Naive thymus-derived CD4-positive, alpha-beta T cell (primary cell): ENCODE data around the gene DNMT3A. TPM values are rescaled to one million over a fixed set of nuclear protein-coding genes. Genes with fewer than 3 reads are reported as not detected.
A peak's percentile ranks its signal among the peaks of the same experiment; 100 is the strongest.

Source experiments
- ATAC-seq: fragments of 150-1000 bp; cut with Tn5 transposase; 2 replicates; pipeline ENCODE4 v1.10.0; 2021; ENCODE audit warnings: mild to moderate bottlenecking, moderate library complexity
- CTCF ChIA-PET: fragments of 350-600 bp; sonication (Branson Sonifier 250); formaldehyde crosslinking; loops from one replicate; lab custom pipeline; 2021; ENCODE audit warnings: antibody characterized with exemption; lab: Charles Lee
- POLR2A ChIA-PET: fragments of 350-600 bp; sonication (Branson Sonifier 250); formaldehyde crosslinking; loops from one replicate; lab custom pipeline; 2021; ENCODE audit warnings: antibody characterized with exemption, inconsistent platforms; lab: Charles Lee
- DNase-seq, 9 donors: peaks; one replicate each; pipeline versions ENCODE4 v3.0.0 to v3.0.0-alpha.2; 2020 to 2022; ENCODE audit warnings: mixed read lengths in 1 of 9
- H3K27ac ChIP-seq: one replicate; pipeline ENCODE4 v1.7.0; 2013; ENCODE audit warnings: mild to moderate bottlenecking, low read depth, low read length, moderate library complexity
- H3K27me3 ChIP-seq, 2 donors: one replicate each; pipeline ENCODE4 v1.7.0; 2013; ENCODE audit warnings: low read length in 2 of 2, mild to moderate bottlenecking in 2 of 2, moderate library complexity in 2 of 2; ENCODE audit not compliant: control insufficient read depth in 2 of 2, insufficient read depth in 2 of 2
- H3K36me3 ChIP-seq, 3 experiments: 1 replicate in 2 of 3; 2 replicates in 1 of 3; pipeline ENCODE4 v1.7.0; 2013; ENCODE audit warnings: low read length in 3 of 3, mild to moderate bottlenecking in 3 of 3, moderate library complexity in 1 of 3; ENCODE audit not compliant: insufficient read depth in 3 of 3, control insufficient read depth in 2 of 3
- H3K4me1 ChIP-seq, 2 donors: one replicate each; pipeline ENCODE4 v1.7.0; 2013; ENCODE audit warnings: low read length in 2 of 2, mild to moderate bottlenecking in 2 of 2, moderate library complexity in 1 of 2; ENCODE audit not compliant: control insufficient read depth in 2 of 2, insufficient read depth in 2 of 2
- H3K4me3 ChIP-seq: 2 replicates; pipeline ENCODE4 v1.7.0; 2013; ENCODE audit warnings: mild to moderate bottlenecking, low read length
- H3K9me3 ChIP-seq, 3 experiments: 1 replicate in 2 of 3; 2 replicates in 1 of 3; pipeline ENCODE4 v1.7.0; 2013; ENCODE audit warnings: low read length in 3 of 3; ENCODE audit not compliant: control insufficient read depth in 2 of 3
- H3K27ac Mint-ChIP-seq, 9 donors: one replicate each; pipeline ENCODE4 v1.8.0; 2020 to 2022; ENCODE audit warnings: mixed read lengths in 9 of 9, mild to moderate bottlenecking in 8 of 9, moderate library complexity in 5 of 9, inconsistent platforms in 2 of 9
- H3K27me3 Mint-ChIP-seq, 5 donors: one replicate each; pipeline ENCODE4 v1.8.0; 2021 to 2022; ENCODE audit warnings: mixed read lengths in 5 of 5, mild to moderate bottlenecking in 1 of 5
- H3K36me3 Mint-ChIP-seq, 5 donors: one replicate each; pipeline ENCODE4 v1.8.0; 2020 to 2022; ENCODE audit warnings: mixed read lengths in 5 of 5, mild to moderate bottlenecking in 3 of 5, inconsistent platforms in 1 of 5
- H3K4me1 Mint-ChIP-seq, 7 donors: one replicate each; pipeline ENCODE4 v1.8.0; 2020 to 2022; ENCODE audit warnings: mixed read lengths in 7 of 7, mild to moderate bottlenecking in 3 of 7, inconsistent platforms in 1 of 7
- H3K4me3 Mint-ChIP-seq, 10 donors: one replicate each; pipeline ENCODE4 v1.8.0; 2020 to 2022; ENCODE audit warnings: mild to moderate bottlenecking in 10 of 10, mixed read lengths in 10 of 10, moderate library complexity in 6 of 10, inconsistent platforms in 2 of 10
- H3K9me3 Mint-ChIP-seq, 11 donors: one replicate each; pipeline ENCODE4 v1.8.0; 2020 to 2022; ENCODE audit warnings: mixed read lengths in 11 of 11, mild to moderate bottlenecking in 4 of 11, inconsistent platforms in 1 of 11, moderate library complexity in 1 of 11
- intact Hi-C, 2 donors: fragments of 100-400 bp; cut with micrococcal nuclease; formaldehyde crosslinking; loops; one replicate each; pipeline ENCODE4 v1.15.1; 2023
- polyA plus RNA-seq, 2 donors: library from polyadenylated mRNA; unstranded; fragments of 300-500 nt; fragmentation: Illumina TruSeq; gene quantifications; one replicate each; pipeline ENCODE4 v1.2.3, GENCODE V29; 2021
- total RNA-seq, 6 experiments: library from RNA in 5 of 6; stranded (reverse) in 5 of 6; gene quantifications; 1 replicate in 5 of 6; 2 replicates in 1 of 6; pipeline ENCODE4 v1.2.3 and lab custom pipeline; 2021 to 2026

Gene DNMT3A
- total and polyA plus RNA-seq, 7 experiments from 2014 or later, result 19.4 to 117 (median 80.7) TPM

DNA sequence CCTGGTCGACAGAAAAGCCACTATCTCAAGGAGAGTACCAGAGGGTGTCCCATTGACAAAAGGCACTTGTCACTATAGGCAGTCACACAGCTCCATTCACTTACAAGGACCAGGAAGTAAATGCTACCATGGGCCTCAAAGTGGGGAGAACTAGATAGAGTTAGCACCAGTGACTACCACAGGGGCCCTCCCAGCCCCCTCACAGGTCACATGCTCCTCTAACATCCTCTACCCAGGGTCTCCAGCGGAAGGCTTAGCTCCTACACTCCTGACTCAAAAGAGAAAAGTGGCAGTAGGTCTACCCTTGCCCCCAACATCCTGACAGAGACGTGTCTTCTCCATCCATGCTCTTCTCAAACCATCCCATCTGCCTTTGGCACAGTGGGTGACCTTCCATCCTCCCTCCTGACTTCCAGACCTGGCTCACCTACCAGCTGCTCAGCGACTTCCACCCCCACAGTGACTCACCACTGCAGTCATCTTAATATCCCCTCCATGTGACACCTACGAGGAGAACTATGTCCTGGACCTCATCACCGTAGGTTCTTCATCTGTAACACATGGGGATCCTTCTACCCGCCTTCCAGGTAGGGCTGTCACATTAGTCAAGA is 5.6 kb upstream of the DNMT3A start:
- POLR2A ChIA-PET, result interaction anchor here (0.6 to 2.0 kb wide), 3 partner anchors 10 to 74 kb away, joined by 3 to 5 read pairs (median 3); no protein-coding TSS in a partner anchor
- ATAC-seq (no peak), DNase-seq (no peak)

DNA sequence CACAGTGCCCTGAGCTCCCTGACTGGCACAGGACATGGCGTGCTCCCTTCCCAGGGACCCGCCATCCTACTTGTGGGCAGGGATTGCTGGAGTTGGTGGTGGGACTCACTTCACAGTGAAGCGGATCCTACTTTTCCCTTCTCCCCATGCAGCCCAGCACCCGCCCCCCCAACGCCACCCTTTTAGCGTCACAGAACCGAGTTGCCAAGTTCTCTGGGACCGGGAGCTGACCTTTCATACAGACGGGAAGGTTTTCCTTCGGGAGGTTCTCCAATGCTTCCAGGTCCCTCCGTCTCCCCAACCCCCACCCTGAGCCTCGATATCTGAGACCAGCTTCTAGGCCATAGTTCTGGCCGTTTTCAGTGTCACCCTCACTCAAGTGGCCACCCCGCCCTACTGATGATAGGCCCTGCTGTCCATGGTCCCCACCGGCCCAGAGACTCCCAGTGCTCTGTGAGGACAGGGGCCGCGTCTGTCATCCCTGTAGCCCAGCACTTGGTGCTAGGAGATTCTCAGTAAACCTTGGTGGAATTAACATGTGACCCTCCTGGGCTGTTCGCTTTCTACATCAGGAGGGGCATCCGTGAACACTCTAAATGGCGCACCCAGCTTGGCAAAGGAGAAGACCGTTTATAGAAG is 1.6 kb upstream of the DNMT3A start:
- POLR2A ChIA-PET, result interaction anchor here (0.9 to 1.6 kb wide), 8 partner anchors 19 to 70 kb away, joined by 3 to 14 read pairs (median 4); no protein-coding TSS in a partner anchor
- no peak for DNase-seq
- Histone ChIP-seq H3K36me3 (no peaks in the 10 kb centered on the region), H3K9me3 (no peaks in the 10 kb centered on the region), H3K27ac (no peak overlapping the region), H3K4me3 (no peak overlapping the region), H3K27me3 (no peaks in the 10 kb centered on the region), H3K4me1 (peaks cover 5 to 22% of the 10 kb centered on the region in 2 donors)
- H3K4me1 Mint-ChIP-seq, result peaks cover 16 to 31% (median 20%) of the 10 kb centered on the region in 7 donors
- intact Hi-C loops, result loop anchor here (5.0 to 10.0 kb wide), 2 partner anchors 331 to 534 kb away; partner anchors contain the start of genes ASXL2 (in 1 of the 2) and DTNB (in 1 of the 2)
- CTCF ChIA-PET, result interaction anchor here (0.8 to 2.8 kb wide), 5 partner anchors 11 to 33 kb away, joined by 3 to 11 read pairs (median 4); no protein-coding TSS in a partner anchor
- ATAC-seq, result no peak
- no peaks in the 10 kb centered on the region for H3K9me3 Mint-ChIP-seq
- H3K36me3 Mint-ChIP-seq, result peaks cover 0 to 3% (median 0%) of the 10 kb centered on the region in 5 donors
- H3K4me3 Mint-ChIP-seq, result peak overlapping the region; percentile 68 to 88 (median 78)
- no peaks in the 10 kb centered on the region for H3K27me3 Mint-ChIP-seq
- peak overlapping the region in 2 of 9 donors; percentile 2 to 23 for H3K27ac Mint-ChIP-seq

More for the DNA sequence above, 5.6 kb upstream of the DNMT3A start:
- H3K9me3 ChIP-seq, result no peaks in the 10 kb centered on the region
- H3K4me1 ChIP-seq, result peaks cover 5 to 10% of the 10 kb centered on the region in 2 donors
- no peaks in the 10 kb centered on the region for H3K27me3 ChIP-seq
- H3K9me3 Mint-ChIP-seq, result peaks cover 0 to 3% (median 0%) of the 10 kb centered on the region in 11 donors
- no peak overlapping the region for H3K4me3 Mint-ChIP-seq
- peaks cover 12 to 24% (median 18%) of the 10 kb centered on the region in 7 donors for H3K4me1 Mint-ChIP-seq
- intact Hi-C loops, result loop anchor here in 1 of 2 donors (10.0 kb wide), 1 partner anchor 327 kb away; the partner anchor contains the start of gene DTNB
- no peak overlapping the region for H3K27ac Mint-ChIP-seq
- CTCF ChIA-PET, result interaction anchor here (0.6 to 1.3 kb wide), 4 partner anchors 9 to 65 kb away, joined by 3 to 4 read pairs (median 3); no protein-coding TSS in a partner anchor
- H3K27ac ChIP-seq, result no peak overlapping the region
- H3K27me3 Mint-ChIP-seq, result peaks cover 0 to 6% (median 0%) of the 10 kb centered on the region in 5 donors
- H3K36me3 Mint-ChIP-seq, result peaks cover 0 to 3% (median 0%) of the 10 kb centered on the region in 5 donors
- no peaks in the 10 kb centered on the region for H3K36me3 ChIP-seq
- no peak overlapping the region for H3K4me3 ChIP-seq

DNA sequence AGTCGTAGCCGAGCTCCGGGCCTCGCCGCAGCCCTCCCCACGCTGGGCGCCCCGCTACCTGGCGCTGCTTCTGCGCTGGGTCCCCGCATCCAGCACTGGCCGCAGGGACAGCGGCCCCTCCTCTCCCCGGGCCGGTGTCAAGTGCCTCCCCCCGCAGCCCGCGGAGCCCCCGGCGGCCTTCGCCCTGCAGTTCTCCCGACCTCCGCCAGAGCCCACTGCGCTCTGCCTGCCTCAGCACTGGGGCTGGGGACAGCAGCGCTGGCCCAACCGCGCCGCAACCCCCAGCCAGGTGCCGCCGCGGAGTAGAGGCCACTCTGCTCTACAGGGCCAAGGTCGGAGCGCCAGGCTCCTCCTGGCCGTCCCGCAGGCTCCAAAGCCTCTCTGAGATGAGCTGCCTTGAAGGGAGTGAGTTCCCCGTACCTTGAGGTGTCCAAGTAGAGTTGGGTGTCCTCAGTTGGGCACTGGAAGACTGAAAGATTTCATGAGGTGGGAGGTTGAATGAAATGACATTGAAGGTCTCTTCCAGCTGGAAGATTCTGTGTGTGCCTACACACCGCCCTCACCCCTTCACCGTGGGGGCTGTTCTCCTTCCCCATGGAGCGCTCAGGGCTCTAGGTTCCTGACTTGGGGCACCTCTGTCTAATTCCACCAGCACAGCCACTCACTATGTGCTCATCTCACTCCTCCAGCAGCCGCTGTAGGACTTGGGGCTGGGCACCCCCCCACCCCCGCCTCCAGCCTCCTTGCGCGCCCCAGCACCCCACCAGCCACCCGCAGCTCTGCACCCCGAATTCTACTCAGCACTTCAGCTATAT is 854 bp upstream of the DNMT3A start:
- Mint-ChIP-seq H3K4me3 (peak overlapping the region; percentile 68 to 88 (median 78)), H3K4me1 (peaks cover 18 to 30% (median 27%) of the 10 kb centered on the region in 7 donors), H3K27ac (peak overlapping the region in 6 of 9 donors; percentile 10 to 89 (median 56)), H3K27me3 (no peaks in the 10 kb centered on the region), H3K9me3 (no peaks in the 10 kb centered on the region), H3K36me3 (peaks cover 0 to 3% (median 0%) of the 10 kb centered on the region in 5 donors)
- DNase-seq, result peak; percentile 67 to 88 (median 77)
- H3K9me3 ChIP-seq, result no peaks in the 10 kb centered on the region
- H3K4me1 ChIP-seq, result peaks cover 5 to 29% of the 10 kb centered on the region in 2 donors
- ChIA-PET CTCF (interaction anchor here (0.8 to 2.8 kb wide), 5 partner anchors 12 to 34 kb away, joined by 3 to 11 read pairs (median 4); no protein-coding TSS in a partner anchor), POLR2A (interaction anchor here (0.9 to 1.6 kb wide), 8 partner anchors 20 to 70 kb away, joined by 3 to 14 read pairs (median 4); no protein-coding TSS in a partner anchor)
- intact Hi-C loops, result loop anchor here (1.0 to 10.0 kb wide), 11 partner anchors 20 to 535 kb away; partner anchors contain the start of genes ASXL2 (in 1 of the 2) and DTNB (in 1 of the 2)
- H3K4me3 ChIP-seq, result peak overlapping the region; percentile 56
- H3K27me3 ChIP-seq, result no peaks in the 10 kb centered on the region
- H3K27ac ChIP-seq, result no peak overlapping the region
- ATAC-seq, result peak; percentile 95
- no peaks in the 10 kb centered on the region for H3K36me3 ChIP-seq

DNA sequence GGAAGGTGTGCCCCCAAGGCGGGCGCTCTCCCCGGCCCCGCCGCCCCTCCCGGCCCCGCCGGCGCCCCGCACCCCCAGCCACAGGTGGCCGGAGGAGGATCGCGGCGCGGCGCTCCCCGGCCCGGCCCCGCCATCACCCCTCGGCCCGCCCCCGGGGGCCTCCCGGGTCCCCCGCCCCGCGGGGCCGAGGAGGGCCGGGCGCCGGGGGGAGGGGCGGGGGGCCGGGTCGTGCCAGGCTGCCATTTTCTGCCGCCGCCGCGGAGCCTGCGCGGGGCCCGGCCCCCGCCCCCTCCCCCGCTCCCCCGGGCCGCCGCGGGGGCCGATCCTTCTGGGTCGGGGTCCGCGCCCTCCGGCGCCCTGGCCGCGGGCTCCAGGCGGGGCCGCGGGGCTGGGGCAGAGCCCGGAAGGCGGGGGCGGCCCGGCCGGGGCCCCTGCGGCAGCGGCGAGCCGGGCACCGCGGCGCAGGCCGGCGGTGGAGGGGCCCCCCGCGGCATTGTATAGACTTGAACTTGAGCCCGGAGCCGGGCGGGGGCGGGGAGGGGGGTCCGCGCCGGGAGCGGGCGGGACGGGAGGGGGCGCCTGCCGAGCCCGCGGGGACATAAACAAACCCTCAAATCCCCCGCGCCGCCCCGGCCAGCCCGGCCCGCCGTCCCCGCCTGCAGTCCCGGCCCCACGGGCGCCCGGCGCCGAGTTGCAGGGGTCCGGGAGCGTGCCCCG is 556 bp downstream of the DNMT3A start:
- POLR2A ChIA-PET, result interaction anchor here (1.0 to 2.3 kb wide), 4 partner anchors 35 to 125 kb away, joined by 3 to 8 read pairs (median 6); no protein-coding TSS in a partner anchor
- H3K4me3 ChIP-seq, result no peak overlapping the region
- peak overlapping the region in 1 of 10 donors; percentile 88 for H3K4me3 Mint-ChIP-seq

DNA sequence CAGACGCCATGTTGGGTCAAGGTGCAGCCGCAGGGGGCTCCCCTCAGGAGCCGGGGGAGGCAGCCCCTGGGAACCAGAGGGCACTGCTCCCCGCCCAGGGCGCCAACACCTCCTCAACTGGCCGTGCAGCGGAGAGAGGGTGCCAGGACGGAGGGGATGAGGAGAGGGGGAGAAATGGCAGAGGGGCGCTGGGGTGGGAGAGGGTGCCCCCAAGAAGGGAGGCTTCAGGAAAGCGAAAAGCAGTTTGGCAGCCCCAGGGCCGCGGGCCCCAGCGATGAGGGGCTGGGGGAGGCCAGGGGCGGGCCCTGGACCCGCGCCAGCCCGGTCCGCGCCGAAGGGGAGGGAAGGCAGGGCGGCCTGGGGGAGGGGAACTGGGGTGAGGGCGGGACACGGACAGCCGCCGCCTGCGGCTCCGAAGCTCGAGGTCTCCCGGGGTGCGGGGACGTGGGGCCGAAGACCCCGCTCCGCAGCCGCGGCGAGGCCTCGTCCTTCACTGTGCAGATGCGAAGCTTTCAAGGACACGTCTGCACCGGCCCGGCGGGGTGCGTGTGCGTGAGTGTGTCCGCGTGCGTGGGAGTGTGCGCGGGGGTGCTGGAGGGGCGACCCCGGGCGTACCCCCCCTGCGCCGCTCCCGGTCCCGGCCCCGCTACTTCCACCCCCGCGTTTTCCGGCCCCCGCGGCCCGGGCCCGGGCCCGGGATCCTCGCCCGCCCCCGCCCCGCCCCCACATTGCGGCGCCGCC is 1.4 kb downstream of the DNMT3A start:
- Mint-ChIP-seq H3K4me3 (peak overlapping the region; percentile 58 to 81 (median 68)), H3K27me3 (no peaks in the 10 kb centered on the region), H3K36me3 (peaks cover 0 to 3% (median 0%) of the 10 kb centered on the region in 5 donors), H3K9me3 (no peaks in the 10 kb centered on the region), H3K4me1 (peaks cover 35 to 49% (median 43%) of the 10 kb centered on the region in 7 donors), H3K27ac (peak overlapping the region in 5 of 9 donors; percentile 69 to 95 (median 76))
- H3K9me3 ChIP-seq, result no peaks in the 10 kb centered on the region
- CTCF ChIA-PET, result no interaction called here
- H3K27me3 ChIP-seq, result no peaks in the 10 kb centered on the region
- no peaks in the 10 kb centered on the region for H3K36me3 ChIP-seq
- ATAC-seq (no peak), DNase-seq (peak in 3 of 9 donors; percentile 24 to 53 (median 27))
- peaks cover 5 to 51% of the 10 kb centered on the region in 2 donors for H3K4me1 ChIP-seq
- H3K4me3 ChIP-seq, result peak overlapping the region; percentile 27
- intact Hi-C loops, result loop anchor here (5.0 to 10.0 kb wide), 2 partner anchors 334 to 537 kb away; partner anchors contain the start of genes ASXL2 (in 1 of the 2) and DTNB (in 1 of the 2)
- POLR2A ChIA-PET, result interaction anchor here (0.6 to 2.3 kb wide), 11 partner anchors 14 to 125 kb away, joined by 3 to 8 read pairs (median 3); no protein-coding TSS in a partner anchor
- peak overlapping the region; percentile 69 for H3K27ac ChIP-seq

More for the DNA sequence above, 556 bp downstream of the DNMT3A start:
- CTCF ChIA-PET, result no interaction called here
- Histone ChIP-seq H3K9me3 (no peaks in the 10 kb centered on the region), H3K4me1 (peaks cover 5 to 43% of the 10 kb centered on the region in 2 donors), H3K27ac (no peak overlapping the region), H3K27me3 (no peaks in the 10 kb centered on the region), H3K36me3 (no peaks in the 10 kb centered on the region)
- peak; percentile 6 for ATAC-seq
- Mint-ChIP-seq H3K27ac (no peak overlapping the region), H3K27me3 (no peaks in the 10 kb centered on the region), H3K4me1 (peaks cover 30 to 41% (median 37%) of the 10 kb centered on the region in 7 donors), H3K9me3 (no peaks in the 10 kb centered on the region), H3K36me3 (peaks cover 0 to 3% (median 0%) of the 10 kb centered on the region in 5 donors)
- intact Hi-C loops, result loop anchor here (5.0 to 10.0 kb wide), 2 partner anchors 334 to 536 kb away; partner anchors contain the start of genes ASXL2 (in 1 of the 2) and DTNB (in 1 of the 2)
- peak in 2 of 9 donors; percentile 28 to 61 for DNase-seq
